Mesenteric fat pad (tissue), 1 donor: ENCODE measurements around the gene HMCN1. TPM values are rescaled to one million over a fixed set of nuclear protein-coding genes. Genes with fewer than 3 reads are reported as not detected.

Experiments
- DNase-seq: peaks from one replicate; pipeline ENCODE4 v3.0.0-alpha.2; 2020; ENCODE audit warnings: low spot score
- total RNA-seq: library from RNA; stranded (reverse); fragmentation: NEBNext Ultra II Directional; extraction: Animal tissue kit (Norgen Biotek cat#: 25700); gene quantifications from one replicate; pipeline ENCODE4 v1.2.1, GENCODE V29; 2021
- donor health status: DM: yes; HTN: yes; CAD: no.

HMCN1 gene
- total RNA-seq, 1 donor from 2014 or later, result 13.3 TPM

- no peak for DNase-seq
Measured at GRCh38 chr1:185803241-185803640, 69.0 kb downstream of the HMCN1 start.

DNA sequence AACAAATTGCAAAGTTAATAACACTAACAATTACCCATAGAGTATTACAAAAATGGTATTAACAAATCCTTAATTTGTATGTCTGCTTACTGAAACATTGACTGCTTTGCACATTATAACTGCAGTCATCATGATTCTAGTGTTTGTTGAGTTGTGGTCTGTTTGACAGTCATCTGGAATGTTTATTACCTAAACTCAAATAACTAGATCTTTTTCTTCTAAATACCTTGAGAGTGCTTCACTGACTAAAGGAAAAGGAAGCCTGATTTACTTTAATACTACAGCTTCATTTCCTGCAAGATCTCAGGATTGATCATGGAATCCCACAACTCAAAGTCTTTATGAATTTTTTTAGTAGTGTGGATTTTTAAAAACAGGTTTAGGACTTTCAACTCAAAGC, 70.0 kb downstream of the HMCN1 start:
- DNase-seq, result no peak

- no peak for DNase-seq
Measured at GRCh38 chr1:185804608-185805007, 70.4 kb downstream of the HMCN1 start.

DNA sequence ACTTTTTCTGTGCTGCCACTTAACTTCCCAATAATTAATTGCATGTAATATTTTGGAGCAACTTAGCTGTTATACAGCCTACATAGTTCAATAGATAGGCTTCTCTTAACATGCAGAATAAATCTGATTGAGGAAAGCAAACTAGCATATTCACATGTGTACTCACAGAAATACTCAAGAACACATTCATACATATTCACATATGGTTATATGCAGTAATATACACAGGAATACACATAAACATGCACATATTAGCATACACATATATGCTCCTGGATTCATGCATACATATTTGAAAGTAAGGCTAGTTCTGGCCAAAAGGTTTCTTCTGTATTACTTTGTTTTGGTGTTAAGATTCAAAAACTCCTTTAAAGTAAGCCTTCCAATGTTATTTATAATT, 73.1 kb downstream of the HMCN1 start:
- no peak for DNase-seq

- DNase-seq, result no peak
Measured at GRCh38 chr1:185808631-185809030, 74.4 kb downstream of the HMCN1 start.

DNA sequence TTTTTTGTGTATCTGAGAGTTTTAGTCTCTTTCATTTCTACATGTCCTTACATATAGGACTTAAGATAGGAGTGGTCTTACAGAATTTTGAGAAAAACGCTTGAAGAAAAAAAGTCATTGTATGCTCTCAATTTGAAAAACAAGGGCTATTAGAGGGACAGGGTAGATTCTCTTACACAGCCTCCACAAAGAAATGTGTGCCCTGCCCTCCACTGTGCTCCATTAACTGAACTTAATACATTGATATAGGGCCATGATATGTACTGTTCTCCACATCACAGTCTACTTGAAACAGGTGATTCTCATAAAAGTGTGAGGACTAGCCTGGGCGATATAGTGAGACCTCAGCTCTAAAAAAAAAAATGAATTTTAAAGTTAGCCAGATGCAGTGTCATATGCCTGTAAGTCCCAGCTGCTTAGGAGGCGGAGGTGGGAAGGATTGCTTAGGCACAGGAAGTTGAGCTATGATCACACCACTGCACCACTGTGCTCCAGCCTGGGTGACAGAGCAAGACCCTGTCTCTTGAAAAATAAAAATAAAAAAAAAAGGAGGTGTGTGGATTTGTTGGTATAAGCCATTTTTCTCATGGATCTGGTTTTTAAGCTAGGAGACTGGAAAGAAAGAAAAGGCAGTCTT, 77.0 kb downstream of the HMCN1 start:
- no peak for DNase-seq

DNA sequence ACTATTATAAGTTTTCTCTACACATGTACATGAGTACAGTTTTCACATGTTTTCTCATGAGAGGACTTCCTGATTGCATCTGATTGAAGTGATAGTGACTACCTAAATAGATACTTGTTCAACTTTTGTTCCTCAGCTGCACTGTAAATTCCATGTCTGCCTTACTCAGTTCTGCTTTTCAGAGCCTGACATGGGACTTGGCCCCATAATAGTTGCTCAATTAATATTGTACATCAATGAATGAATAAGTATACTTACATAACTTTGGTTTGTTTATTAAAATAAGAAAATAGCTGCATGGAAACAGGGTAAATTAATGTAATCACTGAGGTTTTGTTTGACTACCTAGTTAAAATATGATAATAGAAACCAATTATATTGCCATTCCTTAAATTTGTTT, 78.7 kb downstream of the HMCN1 start:
- no peak for DNase-seq

GRCh38 chr1:185813401-185813979, 79.3 kb downstream of the HMCN1 start:
- no peak for DNase-seq

DNA sequence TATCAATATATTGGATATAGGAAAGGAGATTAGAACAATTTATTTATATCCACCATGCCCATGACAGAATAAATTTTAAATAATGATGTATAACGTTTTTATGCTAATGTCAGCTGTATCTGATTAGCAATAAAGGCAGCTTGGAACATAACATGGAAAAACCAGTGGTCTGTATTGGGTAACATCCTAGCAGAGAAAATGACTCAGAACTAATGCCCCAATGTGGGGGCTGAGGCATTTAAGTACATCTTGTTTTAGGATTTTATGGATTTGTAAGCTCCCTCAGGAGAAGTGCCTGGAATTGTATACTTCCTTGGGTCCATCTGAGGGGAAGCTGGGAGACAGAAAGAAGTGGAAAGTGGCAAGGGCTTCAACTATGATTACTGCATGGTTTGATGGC, 82.3 kb downstream of the HMCN1 start:
- DNase-seq, result no peak

- no peak for DNase-seq
Measured at GRCh38 chr1:185819798-185820197, 85.6 kb downstream of the HMCN1 start.

DNA sequence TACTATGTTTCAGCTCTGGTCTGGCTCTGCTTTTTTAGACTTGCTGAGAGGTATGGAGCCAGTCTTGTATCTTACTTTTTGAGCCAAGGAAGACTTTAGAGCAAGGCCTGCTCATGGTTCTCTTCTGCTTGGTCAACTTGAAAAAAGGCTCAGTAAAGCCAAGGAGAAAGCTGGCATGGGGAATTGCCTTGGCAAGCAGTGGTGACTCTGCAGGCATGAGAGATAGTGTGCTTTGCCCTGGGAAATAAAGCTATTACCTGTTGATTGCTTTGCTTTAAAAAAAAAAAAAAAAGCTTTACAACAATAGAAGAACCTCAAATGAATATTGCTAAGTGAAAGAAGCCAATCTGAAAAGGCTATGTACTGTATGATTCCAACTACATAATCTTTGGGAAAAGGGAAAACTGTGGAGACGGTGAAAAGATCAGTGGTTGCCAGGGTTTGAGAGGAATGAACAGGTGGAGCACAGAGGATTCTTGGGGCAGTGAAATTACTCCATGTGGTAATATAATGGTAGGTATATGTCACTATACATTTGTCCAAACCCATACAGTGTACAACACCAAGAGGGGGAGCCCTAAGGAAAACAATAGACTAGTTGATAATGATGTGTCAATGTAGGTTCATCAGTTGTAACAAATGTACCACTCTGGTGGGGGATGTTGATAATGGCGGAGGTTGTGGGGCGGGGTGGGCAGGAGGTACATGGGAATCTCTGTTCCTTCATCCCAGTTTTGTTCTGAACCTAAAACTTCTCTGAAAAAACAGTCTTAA, 87.6 kb downstream of the HMCN1 start:
- no peak for DNase-seq

- no peak for DNase-seq
Measured at GRCh38 chr1:185823467-185823866, 89.3 kb downstream of the HMCN1 start.

- no peak for DNase-seq
Measured at GRCh38 chr1:185824106-185824505, 89.9 kb downstream of the HMCN1 start.

GRCh38 chr1:185825556-185825955, 91.4 kb downstream of the HMCN1 start:
- no peak for DNase-seq

DNA sequence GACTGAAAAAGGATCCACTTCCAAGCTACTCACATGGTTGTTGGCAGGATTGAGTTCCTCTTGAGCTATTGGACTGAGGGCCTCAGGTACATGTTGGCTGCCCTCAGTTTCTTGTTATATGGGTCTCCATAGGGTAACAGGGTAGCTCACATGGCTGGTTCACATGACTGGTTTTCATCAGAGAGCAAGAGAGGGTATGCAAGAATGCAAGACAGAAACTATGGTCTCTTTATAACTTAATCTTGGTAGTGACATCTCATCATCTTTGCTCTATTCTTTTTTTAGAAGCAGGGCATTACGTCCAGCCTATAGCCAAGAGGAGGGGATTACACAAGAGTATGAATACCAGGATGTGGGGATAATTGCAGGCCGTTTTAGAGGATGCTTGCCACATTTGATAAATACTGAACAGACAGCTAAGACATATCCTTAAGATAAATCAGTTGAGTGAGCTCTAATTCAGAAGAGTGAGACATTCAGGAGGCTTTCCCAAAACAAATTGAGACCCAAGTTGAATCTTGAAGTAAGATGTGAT, 100.2 kb downstream of the HMCN1 start:
- DNase-seq, result no peak

DNA sequence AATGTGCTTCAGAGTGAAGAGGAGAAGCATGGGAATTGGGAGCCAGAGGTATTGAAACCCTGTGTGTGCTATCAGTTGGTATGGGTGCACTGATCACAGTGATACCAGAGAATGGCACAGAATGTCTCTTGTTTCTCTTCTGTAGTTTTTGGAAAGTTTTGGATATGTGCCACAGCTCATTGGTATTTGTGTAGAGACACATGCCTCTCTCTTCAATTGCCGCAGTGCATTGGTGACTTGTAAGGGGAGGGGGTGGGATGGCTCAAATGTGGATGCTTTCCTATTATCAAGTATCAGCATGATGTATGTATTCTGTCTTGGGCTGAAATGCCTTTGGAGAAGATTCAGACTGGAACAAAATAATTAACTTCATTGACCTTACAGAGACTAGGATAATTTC, 101.0 kb downstream of the HMCN1 start:
- DNase-seq, result no peak

DNA sequence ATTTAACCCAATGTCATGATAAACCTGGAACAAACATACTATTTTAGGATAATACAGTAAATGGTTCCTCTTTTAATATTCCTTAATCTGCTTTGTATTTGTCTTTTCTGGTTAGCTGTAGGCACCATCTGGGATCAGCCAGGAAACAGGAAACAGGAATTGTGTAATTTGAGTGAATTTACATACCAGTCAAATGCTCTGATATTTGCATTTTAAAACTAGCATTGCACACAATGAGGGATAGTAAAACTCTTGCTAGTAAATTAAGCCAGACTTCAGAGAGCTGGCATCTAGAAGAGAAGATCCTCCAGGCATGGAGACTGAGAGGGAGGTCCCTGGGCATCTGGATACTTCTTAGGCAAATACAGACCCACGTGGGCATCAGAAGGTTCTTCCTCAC, 103.5 kb downstream of the HMCN1 start:
- no peak for DNase-seq

GRCh38 chr1:185838111-185838510, 103.9 kb downstream of the HMCN1 start:
- DNase-seq, result no peak

- DNase-seq, result no peak
Measured at GRCh38 chr1:185840880-185841279, 106.7 kb downstream of the HMCN1 start.

GRCh38 chr1:185843297-185843869, 109.2 kb downstream of the HMCN1 start:
- no peak for DNase-seq

DNA sequence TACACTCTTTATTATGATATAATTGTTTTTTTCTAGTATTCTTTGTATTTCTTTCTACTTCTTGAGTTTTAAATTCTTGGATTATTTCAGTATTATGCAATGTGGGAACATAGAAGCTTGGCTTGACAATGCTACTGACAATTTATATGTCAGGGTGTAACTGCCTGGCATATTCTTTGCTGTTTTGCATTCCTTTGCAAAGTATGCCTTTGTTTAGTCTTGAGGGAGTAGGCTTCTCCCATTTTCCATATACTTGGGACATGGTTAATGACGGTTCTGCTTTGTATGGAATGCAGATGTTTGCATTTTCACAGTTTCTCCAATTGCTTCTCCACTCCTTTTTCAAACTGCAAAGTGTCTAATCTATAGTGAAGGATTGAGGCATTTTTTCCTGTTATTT, 109.8 kb downstream of the HMCN1 start:
- DNase-seq, result no peak
